Measurements from ENCODE around the gene SERPINE2. TPM values are rescaled to one million over a fixed set of nuclear protein-coding genes. Genes with fewer than 3 reads are reported as not detected.

Gene SERPINE2
- total and polyA plus RNA-seq, 4 donors: 61.9 to 216 (median 135) TPM

DNA sequence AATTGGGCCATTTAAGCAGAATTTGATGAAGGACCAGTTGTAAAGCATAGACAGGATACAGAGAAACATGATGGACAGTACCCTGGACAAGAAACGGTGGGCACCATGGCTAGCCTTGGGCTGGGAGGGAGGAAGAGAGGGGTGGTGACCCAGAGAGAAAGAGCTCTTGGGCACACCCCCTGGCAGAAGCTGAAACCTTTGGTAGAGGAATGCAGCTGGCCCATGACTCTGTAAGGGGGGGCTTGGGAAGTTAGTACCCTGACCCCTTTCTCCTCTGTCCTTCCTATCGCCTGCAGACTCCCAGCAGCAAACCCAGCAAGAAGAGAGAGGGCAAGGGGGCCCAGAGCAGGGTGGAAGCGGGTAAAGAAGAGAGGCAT, 49.2 kb downstream of the SERPINE2 start:
- DNase-seq (ENCODE audit: low read depth in 4 of 6, low spot score in 6 of 6): no peak
- 62% methylated on average over 1 of the region's 3 CpGs for WGBS (ENCODE audit: insufficient coverage)
- Histone ChIP-seq H3K4me1 (ENCODE audit: control insufficient read depth, insufficient read depth, low read length) (peaks cover 6% of the 10 kb centered on the region), H3K27me3 (ENCODE audit: control insufficient read depth, insufficient read depth, low read length) (no peaks in the 10 kb centered on the region), H3K36me3 (ENCODE audit: control insufficient read depth, insufficient read depth, low read length) (peaks cover 18% of the 10 kb centered on the region), H3K27ac (ENCODE audit: low read depth, low read length) (no peak overlapping the region), H3K9me3 (ENCODE audit: control insufficient read depth, insufficient read depth, low read length) (no peaks in the 10 kb centered on the region), H3K4me3 (ENCODE audit: low read depth, low read length) (no peak overlapping the region)

DNA sequence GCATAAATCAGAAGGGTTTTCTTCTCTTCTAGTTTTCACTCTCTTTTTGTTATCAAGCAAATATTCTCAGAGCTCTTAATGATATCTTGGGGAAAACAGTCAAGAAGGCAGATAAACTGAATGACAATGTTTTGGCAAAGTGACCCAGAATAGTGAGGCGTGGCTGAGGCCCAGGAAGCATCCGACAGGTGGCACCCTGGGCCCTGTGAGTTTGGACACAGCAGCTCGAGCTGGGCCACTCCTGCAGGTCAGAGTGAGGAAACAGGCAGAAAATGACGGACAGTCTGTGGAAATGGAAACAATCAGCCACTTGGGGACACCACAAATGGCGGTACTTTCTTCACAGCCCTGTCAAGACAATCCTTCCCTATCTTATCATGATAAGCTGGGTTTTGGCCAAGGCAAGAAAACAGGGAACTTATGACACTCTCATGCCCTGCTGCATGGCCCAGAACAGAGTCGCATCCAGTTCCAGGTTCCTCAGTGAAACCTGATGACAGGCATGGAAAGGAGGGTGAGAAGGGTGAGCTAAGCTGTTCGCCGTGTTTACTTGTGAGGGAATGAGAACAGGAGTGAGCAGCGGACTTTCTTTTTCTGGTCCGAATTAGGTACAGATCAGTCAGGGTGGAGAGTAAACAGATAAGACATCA, 49.8 kb downstream of the SERPINE2 start:
- Histone ChIP-seq H3K9me3 (ENCODE audit: control insufficient read depth, insufficient read depth, low read length) (no peaks in the 10 kb centered on the region), H3K4me1 (ENCODE audit: control insufficient read depth, insufficient read depth, low read length) (peaks cover 6% of the 10 kb centered on the region), H3K4me3 (ENCODE audit: low read depth, low read length) (no peak overlapping the region), H3K36me3 (ENCODE audit: control insufficient read depth, insufficient read depth, low read length) (peaks cover 17% of the 10 kb centered on the region), H3K27ac (ENCODE audit: low read depth, low read length) (no peak overlapping the region), H3K27me3 (ENCODE audit: control insufficient read depth, insufficient read depth, low read length) (no peaks in the 10 kb centered on the region)
- no peak for DNase-seq (ENCODE audit: low read depth in 4 of 6, low spot score in 6 of 6)
- WGBS (ENCODE audit: insufficient coverage): 86% methylated on average over 9 of the region's 10 CpGs

DNA sequence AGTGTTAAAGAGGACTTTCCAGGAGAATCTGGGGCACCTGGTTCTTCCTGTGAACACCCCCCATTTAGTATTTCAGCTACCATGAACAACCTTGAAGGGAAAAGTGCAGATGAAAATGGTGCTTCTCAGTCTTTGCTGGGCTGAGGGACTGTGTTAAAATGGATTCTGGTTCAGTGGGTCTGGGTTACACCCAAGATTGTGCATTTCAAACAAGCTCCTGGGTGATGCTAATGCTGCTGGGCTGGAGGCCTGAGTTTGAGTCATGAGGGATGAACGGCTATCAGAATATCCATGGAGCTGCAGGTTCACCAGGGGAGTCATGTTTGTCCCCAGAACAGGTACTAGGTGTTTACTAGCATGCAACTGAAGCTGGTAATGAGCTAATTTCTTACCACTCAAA, 57.8 kb downstream of the SERPINE2 start:
- 100% methylated on average over 1 of the region's 1 CpG for WGBS (ENCODE audit: insufficient coverage)
- no peak for DNase-seq (ENCODE audit: low read depth in 4 of 6, low spot score in 6 of 6)
- no peaks in the 10 kb centered on the region for H3K27me3 ChIP-seq (ENCODE audit: control insufficient read depth, insufficient read depth, low read length)
- no peaks in the 10 kb centered on the region for H3K4me1 ChIP-seq (ENCODE audit: control insufficient read depth, insufficient read depth, low read length)
- no peak overlapping the region for H3K4me3 ChIP-seq (ENCODE audit: low read depth, low read length)
- H3K27ac ChIP-seq (ENCODE audit: low read depth, low read length): no peak overlapping the region
- peaks cover 8% of the 10 kb centered on the region for H3K36me3 ChIP-seq (ENCODE audit: control insufficient read depth, insufficient read depth, low read length)
- no peaks in the 10 kb centered on the region for H3K9me3 ChIP-seq (ENCODE audit: control insufficient read depth, insufficient read depth, low read length)

DNA sequence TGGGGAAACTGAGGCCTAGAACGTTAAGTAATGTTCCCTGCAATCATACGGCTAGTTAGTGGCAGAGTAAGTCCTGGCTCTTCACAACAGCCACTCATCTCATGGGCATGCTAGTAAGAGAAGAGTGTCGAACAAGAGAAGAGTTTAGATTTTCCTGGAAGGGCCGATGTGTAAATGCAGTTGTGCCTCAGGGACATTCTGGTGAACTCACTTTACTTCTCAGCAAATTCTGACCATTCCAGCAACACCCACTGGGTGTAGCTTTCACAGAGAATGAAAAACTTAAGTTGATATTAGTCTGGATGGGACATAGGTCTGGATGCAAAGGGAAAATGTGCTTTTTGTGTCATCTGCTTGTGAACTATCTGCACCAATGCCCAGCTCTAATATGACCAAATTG, 58.3 kb downstream of the SERPINE2 start:
- DNase-seq (ENCODE audit: low read depth in 4 of 6, low spot score in 6 of 6): no peak
- H3K27ac ChIP-seq (ENCODE audit: low read depth, low read length): no peak overlapping the region
- H3K9me3 ChIP-seq (ENCODE audit: control insufficient read depth, insufficient read depth, low read length): no peaks in the 10 kb centered on the region
- H3K4me1 ChIP-seq (ENCODE audit: control insufficient read depth, insufficient read depth, low read length): no peaks in the 10 kb centered on the region
- no peak overlapping the region for H3K4me3 ChIP-seq (ENCODE audit: low read depth, low read length)
- no peaks in the 10 kb centered on the region for H3K27me3 ChIP-seq (ENCODE audit: control insufficient read depth, insufficient read depth, low read length)
- peaks cover 8% of the 10 kb centered on the region for H3K36me3 ChIP-seq (ENCODE audit: control insufficient read depth, insufficient read depth, low read length)
- WGBS (ENCODE audit: insufficient coverage): 100% methylated on average over 2 of the region's 4 CpGs

DNA sequence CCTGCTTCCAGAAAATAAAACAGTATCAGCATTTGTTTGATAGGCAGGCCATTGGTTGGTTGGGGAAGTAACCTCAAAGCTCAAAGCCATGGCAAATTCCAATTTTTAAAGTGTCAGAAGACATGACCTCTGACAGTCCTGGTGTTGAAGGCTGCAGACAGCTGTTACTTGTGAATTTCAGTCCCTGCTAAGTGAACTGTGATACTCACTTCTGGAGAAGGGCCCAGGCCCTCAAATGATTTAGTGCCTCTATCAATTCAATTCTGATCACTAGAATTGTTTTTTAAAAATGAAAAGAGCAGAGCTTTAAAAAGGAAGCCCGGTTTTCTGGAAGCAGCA, 58.7 kb downstream of the SERPINE2 start:
- no peak for DNase-seq (ENCODE audit: low read depth in 4 of 6, low spot score in 6 of 6)
- Histone ChIP-seq H3K4me1 (ENCODE audit: control insufficient read depth, insufficient read depth, low read length) (no peaks in the 10 kb centered on the region), H3K4me3 (ENCODE audit: low read depth, low read length) (no peak overlapping the region), H3K27me3 (ENCODE audit: control insufficient read depth, insufficient read depth, low read length) (no peaks in the 10 kb centered on the region), H3K36me3 (ENCODE audit: control insufficient read depth, insufficient read depth, low read length) (peaks cover 8% of the 10 kb centered on the region), H3K9me3 (ENCODE audit: control insufficient read depth, insufficient read depth, low read length) (no peaks in the 10 kb centered on the region), H3K27ac (ENCODE audit: low read depth, low read length) (no peak overlapping the region)
- WGBS (ENCODE audit: insufficient coverage): 71% methylated on average over 1 of the region's 1 CpG

DNA sequence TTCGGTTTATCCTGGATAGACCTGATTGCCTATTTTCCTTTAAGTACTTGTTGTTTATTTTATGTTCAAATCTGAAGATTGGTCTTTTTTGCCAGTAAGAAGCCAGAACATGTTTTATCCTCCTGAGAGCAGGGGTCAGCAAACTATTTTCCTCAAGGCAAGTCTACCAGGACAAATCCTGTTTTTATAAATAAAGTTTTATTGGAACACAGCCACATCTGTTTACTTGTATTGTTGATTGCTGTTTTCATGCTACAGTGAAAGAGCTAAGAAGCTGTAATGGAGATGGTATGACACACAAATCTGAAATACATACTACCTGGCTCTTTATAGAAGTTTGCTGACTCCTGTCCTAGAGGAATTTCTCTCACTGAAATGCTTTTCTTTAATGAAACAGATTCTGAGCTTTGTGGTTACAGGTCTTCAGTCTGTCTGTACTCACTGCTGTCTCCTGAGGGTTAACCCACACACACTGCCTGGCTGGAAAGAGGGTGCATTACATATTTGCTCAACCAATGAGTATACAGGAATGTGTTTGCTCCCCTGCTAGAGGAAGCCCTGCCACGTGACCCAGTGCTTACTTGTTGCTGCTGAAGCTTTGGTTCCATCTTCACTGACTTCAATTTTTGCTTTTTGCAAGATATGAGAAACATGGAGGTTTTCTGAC, 59.2 kb downstream of the SERPINE2 start:
- Histone ChIP-seq H3K9me3 (ENCODE audit: control insufficient read depth, insufficient read depth, low read length) (no peaks in the 10 kb centered on the region), H3K4me1 (ENCODE audit: control insufficient read depth, insufficient read depth, low read length) (no peaks in the 10 kb centered on the region), H3K27me3 (ENCODE audit: control insufficient read depth, insufficient read depth, low read length) (no peaks in the 10 kb centered on the region), H3K36me3 (ENCODE audit: control insufficient read depth, insufficient read depth, low read length) (peaks cover 8% of the 10 kb centered on the region), H3K27ac (ENCODE audit: low read depth, low read length) (no peak overlapping the region), H3K4me3 (ENCODE audit: low read depth, low read length) (no peak overlapping the region)
- 100% methylated on average over 1 of the region's 2 CpGs for WGBS (ENCODE audit: insufficient coverage)
- no peak for DNase-seq (ENCODE audit: low read depth in 4 of 6, low spot score in 6 of 6)

DNA sequence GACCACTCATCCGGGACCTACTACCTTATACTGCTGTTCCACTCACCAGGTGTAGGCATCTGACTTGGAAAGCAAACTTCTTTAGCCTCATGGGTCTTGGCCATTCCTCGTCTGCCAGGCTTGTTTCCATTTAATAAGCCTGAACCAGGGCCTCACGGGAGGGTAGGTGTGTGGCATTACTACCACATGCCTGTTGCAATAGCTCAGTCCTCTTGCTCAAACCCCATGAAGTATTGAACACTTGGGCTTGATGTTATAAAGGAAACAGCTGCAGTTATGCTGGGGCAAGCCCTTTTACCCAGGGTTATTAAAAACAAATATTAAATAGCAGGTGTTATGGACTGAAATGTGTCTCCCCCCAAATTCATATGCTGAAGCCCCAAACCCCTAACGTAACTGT, 60.6 kb downstream of the SERPINE2 start:
- 88% methylated on average over 2 of the region's 4 CpGs for WGBS (ENCODE audit: insufficient coverage)
- no peaks in the 10 kb centered on the region for H3K27me3 ChIP-seq (ENCODE audit: control insufficient read depth, insufficient read depth, low read length)
- H3K4me3 ChIP-seq (ENCODE audit: low read depth, low read length): no peak overlapping the region
- no peak overlapping the region for H3K27ac ChIP-seq (ENCODE audit: low read depth, low read length)
- no peak for DNase-seq (ENCODE audit: low read depth in 4 of 6, low spot score in 6 of 6)
- H3K4me1 ChIP-seq (ENCODE audit: control insufficient read depth, insufficient read depth, low read length): no peaks in the 10 kb centered on the region
- no peaks in the 10 kb centered on the region for H3K9me3 ChIP-seq (ENCODE audit: control insufficient read depth, insufficient read depth, low read length)
- peaks cover 8% of the 10 kb centered on the region for H3K36me3 ChIP-seq (ENCODE audit: control insufficient read depth, insufficient read depth, low read length)

DNA sequence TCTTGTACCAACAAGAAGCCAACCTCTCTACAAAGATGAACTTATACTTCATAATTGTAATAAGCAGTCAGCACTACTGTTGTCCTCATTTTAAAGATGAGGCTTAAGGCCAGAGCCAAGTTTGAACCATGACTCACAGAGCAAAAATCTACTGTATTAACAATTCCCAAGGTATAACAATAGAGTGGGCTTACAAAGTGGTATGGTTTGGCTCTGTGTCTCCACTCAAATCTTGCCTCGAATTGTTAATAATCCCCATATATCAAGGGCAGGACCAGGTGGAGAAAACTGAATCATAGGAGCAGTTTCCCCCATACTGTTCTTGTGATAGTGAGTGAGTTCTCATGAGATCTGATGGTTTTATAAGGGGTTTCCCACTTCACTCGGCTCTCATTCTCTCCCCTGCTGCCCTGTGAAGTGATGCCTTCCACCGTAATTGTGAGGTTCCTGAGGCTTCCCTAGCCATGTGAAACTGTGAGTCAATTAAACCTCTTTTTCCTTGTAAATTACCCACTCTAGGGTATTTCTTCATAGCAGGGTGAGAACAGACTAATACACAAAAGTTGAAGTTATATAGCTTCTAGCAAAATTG, 62.4 kb downstream of the SERPINE2 start:
- WGBS (ENCODE audit: insufficient coverage): no CpG with 5 or more reads among the region's 3 CpGs

DNA sequence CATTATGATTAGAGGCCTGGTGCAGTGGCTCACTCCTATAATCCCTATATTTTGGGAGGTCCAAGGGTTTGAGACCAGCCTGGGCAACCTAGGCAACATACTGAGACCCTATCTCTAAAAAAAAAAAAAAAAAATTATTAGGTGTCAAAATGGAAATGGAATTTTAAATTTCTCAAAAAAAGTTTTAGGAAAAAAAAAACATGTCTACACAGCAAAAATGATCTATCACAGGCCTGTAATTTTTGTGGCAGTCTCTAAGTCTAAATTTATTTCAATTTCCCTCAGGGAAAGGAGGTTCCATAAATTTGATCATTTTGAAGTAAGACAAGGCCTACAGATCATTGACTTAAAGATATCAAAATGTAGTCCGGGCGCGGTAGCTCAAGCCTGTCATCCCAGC, 65.5 kb downstream of the SERPINE2 start:
- no peaks in the 10 kb centered on the region for H3K4me1 ChIP-seq (ENCODE audit: control insufficient read depth, insufficient read depth, low read length)
- no peak overlapping the region for H3K27ac ChIP-seq (ENCODE audit: low read depth, low read length)
- no peaks in the 10 kb centered on the region for H3K27me3 ChIP-seq (ENCODE audit: control insufficient read depth, insufficient read depth, low read length)
- 94% methylated on average over 3 of the region's 3 CpGs for WGBS (ENCODE audit: insufficient coverage)
- peaks cover 5% of the 10 kb centered on the region for H3K36me3 ChIP-seq (ENCODE audit: control insufficient read depth, insufficient read depth, low read length)
- DNase-seq (ENCODE audit: low read depth in 4 of 6, low spot score in 6 of 6): no peak
- H3K4me3 ChIP-seq (ENCODE audit: low read depth, low read length): no peak overlapping the region
- H3K9me3 ChIP-seq (ENCODE audit: control insufficient read depth, insufficient read depth, low read length): no peaks in the 10 kb centered on the region

More for the DNA sequence above, 62.4 kb downstream of the SERPINE2 start:
- H3K9me3 ChIP-seq (ENCODE audit: control insufficient read depth, insufficient read depth, low read length): no peaks in the 10 kb centered on the region
- H3K36me3 ChIP-seq (ENCODE audit: control insufficient read depth, insufficient read depth, low read length): peaks cover 5% of the 10 kb centered on the region
- H3K4me3 ChIP-seq (ENCODE audit: low read depth, low read length): no peak overlapping the region
- DNase-seq (ENCODE audit: low read depth in 4 of 6, low spot score in 6 of 6): no peak
- no peak overlapping the region for H3K27ac ChIP-seq (ENCODE audit: low read depth, low read length)
- H3K4me1 ChIP-seq (ENCODE audit: control insufficient read depth, insufficient read depth, low read length): no peaks in the 10 kb centered on the region
- no peaks in the 10 kb centered on the region for H3K27me3 ChIP-seq (ENCODE audit: control insufficient read depth, insufficient read depth, low read length)

DNA sequence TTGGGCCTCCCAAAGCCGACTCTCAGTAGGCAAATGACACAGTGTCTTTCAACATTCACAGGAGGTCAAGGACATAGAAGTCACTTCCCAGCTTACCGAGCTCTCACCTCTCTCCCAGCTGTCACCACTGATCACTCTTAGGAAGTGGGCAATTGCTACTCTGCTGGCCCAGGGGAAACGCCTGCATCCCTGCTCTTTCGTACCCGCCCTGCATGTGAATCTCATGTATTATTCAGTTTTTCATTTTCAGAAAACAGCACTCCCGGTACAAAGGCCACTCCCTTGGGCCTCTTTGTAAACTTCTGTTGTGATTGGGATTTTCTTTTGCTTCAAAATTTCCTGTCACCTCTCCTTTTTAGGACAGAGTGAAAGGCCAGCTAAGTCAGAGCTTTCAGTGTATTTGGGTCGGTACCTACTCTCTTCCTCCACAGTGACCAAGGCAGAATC, 66.4 kb downstream of the SERPINE2 start:
- DNase-seq (ENCODE audit: low read depth in 4 of 6, low spot score in 6 of 6): no peak
- WGBS (ENCODE audit: insufficient coverage): 73% methylated on average over 4 of the region's 7 CpGs
- no peak overlapping the region for H3K27ac ChIP-seq (ENCODE audit: low read depth, low read length)

More for the DNA sequence above, 66.4 kb downstream of the SERPINE2 start:
- Histone ChIP-seq H3K4me1 (ENCODE audit: control insufficient read depth, insufficient read depth, low read length) (no peaks in the 10 kb centered on the region), H3K27me3 (ENCODE audit: control insufficient read depth, insufficient read depth, low read length) (no peaks in the 10 kb centered on the region), H3K4me3 (ENCODE audit: low read depth, low read length) (no peak overlapping the region), H3K9me3 (ENCODE audit: control insufficient read depth, insufficient read depth, low read length) (no peaks in the 10 kb centered on the region), H3K36me3 (ENCODE audit: control insufficient read depth, insufficient read depth, low read length) (peaks cover 4% of the 10 kb centered on the region)
